B cell (primary cell): ENCODE data around the gene GABRR3. TPM values are rescaled to one million over a fixed set of nuclear protein-coding genes. Genes with fewer than 3 reads are reported as not detected.
"Not testable (repeated sequence)": the region's sequence is repeated elsewhere in the genome, so short reads cannot be mapped to it uniquely, and the experiment has no call there.

Experiments
- ATAC-seq: fragments of 200-7000 bp; cut with Tn5 transposase; one replicate; pipeline ENCODE4 v1.10.0; 2021; ENCODE audit warnings: low read depth, mild to moderate bottlenecking, moderate number of reproducible peaks, moderate library complexity
- CTCF ChIA-PET: fragments of 350-600 bp; sonication (Branson Sonifier 250); formaldehyde crosslinking; loops from one replicate; lab custom pipeline; 2021; ENCODE audit warnings: antibody characterized with exemption, inconsistent platforms; lab: Charles Lee
- POLR2A ChIA-PET: fragments of 350-600 bp; sonication (Branson Sonifier 250); formaldehyde crosslinking; loops from one replicate; lab custom pipeline; 2021; ENCODE audit warnings: antibody characterized with exemption; lab: Charles Lee
- DNase-seq: peaks from one replicate; pipeline ENCODE4 v3.0.0; 2013
- H2AFZ ChIP-seq: 2 replicates; pipeline ENCODE4 v1.6.1; 2012; ENCODE audit warnings: mild to moderate bottlenecking, low read depth, low read length; ENCODE audit not compliant: insufficient read depth, poor library complexity, severe bottlenecking
- H3K27ac ChIP-seq, 2 donors: 1 replicate in 1 of 2; 2 replicates in 1 of 2; pipeline ENCODE4 v1.5.1; 2012 to 2013; ENCODE audit warnings: low read length in 2 of 2, mild to moderate bottlenecking in 2 of 2, moderate library complexity in 1 of 2
- H3K27me3 ChIP-seq, 4 experiments: fragments of 200-600 bp in 1 of 4; sonication (generic) in 1 of 4; replicated peaks in 1 of 4; 1 replicate in 2 of 4; 2 replicates in 2 of 4; pipeline versions ENCODE4 v1.6.1 to v1.7.0; 2013 to 2016; ENCODE audit warnings: low read length in 3 of 4, mild to moderate bottlenecking in 2 of 4, mixed read lengths in 1 of 4, moderate library complexity in 1 of 4; ENCODE audit not compliant: insufficient read depth in 4 of 4, control insufficient read depth in 3 of 4; ENCODE audit errors: control extremely low read depth in 1 of 4
- H3K36me3 ChIP-seq, 2 experiments: replicated peaks in 1 of 2; 1 replicate in 1 of 2; 2 replicates in 1 of 2; pipeline versions ENCODE4 v1.6.1 to v1.7.1; 2013; ENCODE audit warnings: low read length in 1 of 2; ENCODE audit not compliant: insufficient read depth in 2 of 2, control insufficient read depth in 1 of 2; ENCODE audit errors: control extremely low read depth in 1 of 2, extremely low read depth in 1 of 2
- H3K4me1 ChIP-seq, 2 donors: fragments of 200-600 bp in 1 of 2; sonication (generic) in 1 of 2; 1 replicate in 1 of 2; 2 replicates in 1 of 2; pipeline versions ENCODE4 v1.5.1 to v1.6.1; 2013 to 2017; ENCODE audit warnings: low read length in 2 of 2; ENCODE audit not compliant: control insufficient read depth in 2 of 2, insufficient read depth in 2 of 2
- H3K4me2 ChIP-seq: replicated peaks from 2 replicates; pipeline ENCODE3; 2012; ENCODE audit warnings: mild to moderate bottlenecking, low read depth, low read length; ENCODE audit not compliant: poor library complexity, severe bottlenecking
- H3K4me3 ChIP-seq, 5 experiments: fragments of 200-600 bp in 1 of 5; sonication (generic) in 1 of 5; 1 replicate in 3 of 5; 2 replicates in 2 of 5; pipeline versions ENCODE4 v1.5.1 to v1.7.0; 2011 to 2016; ENCODE audit warnings: low read length in 4 of 5, mild to moderate bottlenecking in 4 of 5, low read depth in 2 of 5, control low read depth in 1 of 5, moderate library complexity in 1 of 5; ENCODE audit not compliant: insufficient read depth in 1 of 5; ENCODE audit errors: control extremely low read depth in 1 of 5, extremely low read depth in 1 of 5
- H3K79me2 ChIP-seq: fragments of 200-600 bp; sonication (generic); one replicate; pipeline ENCODE4 v1.6.0; 2016; ENCODE audit warnings: low read length; ENCODE audit not compliant: control insufficient read depth, insufficient read depth
- H3K9ac ChIP-seq: fragments of 200-600 bp; sonication (generic); 2 replicates; pipeline ENCODE4 v1.6.1; 2017; ENCODE audit warnings: mild to moderate bottlenecking, low read length, moderate library complexity
- H3K9me3 ChIP-seq, 3 donors: one replicate each; pipeline versions ENCODE4 v1.6.1 to v1.7.1; 2013; ENCODE audit warnings: low read length in 2 of 3; ENCODE audit not compliant: control insufficient read depth in 2 of 3, insufficient read depth in 1 of 3; ENCODE audit errors: control extremely low read depth in 1 of 3
- H4K20me1 ChIP-seq: 2 replicates; pipeline ENCODE4 v1.6.0; 2012; ENCODE audit warnings: mild to moderate bottlenecking, low read length; ENCODE audit not compliant: insufficient read depth, control insufficient read depth, poor library complexity, severe bottlenecking
- H3K27ac Mint-ChIP-seq: one replicate; pipeline ENCODE4 v1.8.0; 2021; ENCODE audit warnings: mixed read lengths
- H3K27me3 Mint-ChIP-seq: one replicate; pipeline ENCODE4 v1.8.0; 2021; ENCODE audit warnings: mixed read lengths
- H3K4me1 Mint-ChIP-seq: one replicate; pipeline ENCODE4 v1.8.0; 2021; ENCODE audit warnings: mixed read lengths
- H3K4me3 Mint-ChIP-seq: one replicate; pipeline ENCODE4 v1.8.0; 2021; ENCODE audit warnings: mixed read lengths
- H3K9me3 Mint-ChIP-seq: one replicate; pipeline ENCODE4 v1.8.0; 2022; ENCODE audit warnings: mixed read lengths; ENCODE audit not compliant: insufficient read depth
- CTCF ChIP-seq: fragments of 200-600 bp; IDR thresholded peaks from one replicate; pipeline ENCODE4 v1.8.0; 2022; ENCODE audit warnings: antibody characterized with exemption, mild to moderate bottlenecking
- EZH2 ChIP-seq: IDR thresholded peaks from 2 replicates; pipeline ENCODE4 v1.6.1; 2012; ENCODE audit warnings: borderline replicate concordance, low read depth, mild to moderate bottlenecking, moderate library complexity, low read length; ENCODE audit not compliant: insufficient read depth, poor library complexity, severe bottlenecking
- WGBS: methylation state at CpG from one replicate; pipeline ENCODE4 v1.1.5; 2013; ENCODE audit warnings: missing lambda C conversion rate; ENCODE audit not compliant: insufficient coverage; 5-methylcytosine and 5-hydroxymethylcytosine counted together
- intact Hi-C: fragments of 100-400 bp; cut with micrococcal nuclease; formaldehyde crosslinking; loops from one replicate; pipeline ENCODE4 v1.10.0; 2022
- polyA plus RNA-seq: library from polyadenylated mRNA; depleted of rRNA; stranded (reverse); fragments of >200 nt; gene quantifications from 2 replicates; pipeline ENCODE4 v1.2.3, GENCODE V29; 2012
- total RNA-seq, 2 donors: library from RNA; stranded (reverse); fragments of 120-200 nt in 1 of 2; gene quantifications; 1 replicate in 1 of 2; 2 replicates in 1 of 2; pipeline versions ENCODE4 v1.2.3 to v1.2.4, GENCODE V29; 2013 to 2022

GABRR3 gene
- total and polyA plus RNA-seq, 2 donors (not counting 1 experiment from before 2014, with no cell fraction given) = not detected

GRCh38 chr3:98013411-98014267 is 21.5 kb downstream of the GABRR3 start:
- Histone ChIP-seq H3K36me3 (no peaks in the 10 kb centered on the region), H3K79me2 (no peaks in the 10 kb centered on the region), H3K27ac (no peak overlapping the region), H4K20me1 (no peaks in the 10 kb centered on the region), H3K4me3 (no peak overlapping the region), H3K27me3 (no peaks in the 10 kb centered on the region), H2AFZ (no peak overlapping the region), H3K4me1 (no peaks in the 10 kb centered on the region), H3K9me3 (no peaks in the 10 kb centered on the region), H3K4me2 (no peak overlapping the region), H3K9ac (no peak overlapping the region)
- Mint-ChIP-seq H3K27me3 (peaks cover 22% of the 10 kb centered on the region), H3K9me3 (no peaks in the 10 kb centered on the region), H3K27ac (no peak overlapping the region), H3K4me3 (no peak overlapping the region), H3K4me1 (no peaks in the 10 kb centered on the region)
- no peak for DNase-seq
- 90% methylated on average over 2 of the region's 4 CpGs for WGBS
- no peak for ATAC-seq
- intact Hi-C loops = no loop called here
- TF ChIP-seq EZH2 (no peak), CTCF (no peak)
- POLR2A ChIA-PET = no interaction called here
- CTCF ChIA-PET = interaction anchor here (1.6 to 9.7 kb wide), 2 partner anchors 8 to 25 kb away, joined by 6 to 100 read pairs; no protein-coding TSS in a partner anchor

GRCh38 chr3:98012979-98013378 is 22.1 kb downstream of the GABRR3 start:
- ATAC-seq (no peak), DNase-seq (no peak)
- Mint-ChIP-seq H3K27me3 (peaks cover 21% of the 10 kb centered on the region), H3K4me1 (no peaks in the 10 kb centered on the region), H3K4me3 (no peak overlapping the region), H3K27ac (no peak overlapping the region), H3K9me3 (no peaks in the 10 kb centered on the region)
- Histone ChIP-seq H3K9me3 (no peaks in the 10 kb centered on the region), H3K79me2 (no peaks in the 10 kb centered on the region), H3K27ac (no peak overlapping the region), H3K27me3 (no peaks in the 10 kb centered on the region), H3K4me2 (no peak overlapping the region), H3K36me3 (no peaks in the 10 kb centered on the region), H3K4me3 (no peak overlapping the region), H3K4me1 (no peaks in the 10 kb centered on the region), H3K9ac (no peak overlapping the region), H4K20me1 (no peaks in the 10 kb centered on the region), H2AFZ (no peak overlapping the region)
- POLR2A ChIA-PET = no interaction called here
- CTCF ChIA-PET = interaction anchor here (9.7 kb wide), 1 partner anchor 9 kb away, joined by 100 read pairs; no protein-coding TSS in a partner anchor
- TF ChIP-seq EZH2 = no peak
- no peak for TF ChIP-seq CTCF
- intact Hi-C loops = no loop called here
- 100% methylated on average over 1 of the region's 2 CpGs for WGBS

GRCh38 chr3:98010883-98011449 is 24.1 kb downstream of the GABRR3 start:
- H3K27ac Mint-ChIP-seq, H3K9me3 ChIP-seq, H3K4me1 Mint-ChIP-seq, H3K27ac ChIP-seq, POLR2A ChIA-PET, H3K27me3 ChIP-seq, H3K4me3 Mint-ChIP-seq, intact Hi-C loops, H3K4me1 ChIP-seq, H2AFZ ChIP-seq, H3K79me2 ChIP-seq, H3K4me3 ChIP-seq, H3K4me2 ChIP-seq, H4K20me1 ChIP-seq, DNase-seq, H3K36me3 ChIP-seq, H3K9ac ChIP-seq, H3K9me3 Mint-ChIP-seq, ATAC-seq: not testable (repeated sequence)
- peaks cover 27% of the 10 kb centered on the region for H3K27me3 Mint-ChIP-seq
- CTCF ChIA-PET = interaction anchor here (0.7 to 9.7 kb wide), 2 partner anchors 11 to 39 kb away, joined by 5 to 100 read pairs; partner anchors contain the start of gene RIOX2
- WGBS = 100% methylated on average over 2 of the region's 4 CpGs
